ENCODE results near the gene COL6A3.

The COL6A3 gene

DNA sequence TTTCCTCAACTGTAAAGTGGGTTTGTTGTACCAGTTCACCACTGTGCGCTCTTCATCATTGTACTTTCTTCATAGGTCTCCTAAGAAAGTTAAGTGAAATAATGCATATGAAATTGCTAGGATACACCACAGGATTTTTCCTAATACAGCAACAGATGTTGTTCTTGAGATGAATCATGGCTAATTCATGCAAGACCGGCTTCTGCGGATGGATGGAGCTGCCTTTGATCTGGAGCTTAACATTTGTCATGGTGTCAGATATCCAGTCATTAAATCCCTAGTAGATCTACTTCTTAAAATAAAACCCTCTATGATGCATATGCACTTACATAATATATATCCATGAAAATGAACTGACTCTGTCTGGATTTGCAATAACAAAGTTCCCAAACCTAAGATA is 114.1 kb downstream of the COL6A3 start:
- Mint-ChIP-seq H3K4me1 (peaks cover 50% of the 10 kb centered on the region), H3K27ac (no peak overlapping the region), H3K9me3 (peaks cover 39% of the 10 kb centered on the region), H3K36me3 (ENCODE audit: low read depth) (peaks cover 21% of the 10 kb centered on the region), H3K27me3 (ENCODE audit: low read depth, poor library complexity) (peaks cover 3% of the 10 kb centered on the region), H3K4me3 (no peak overlapping the region)
- DNase-seq: no peak
- TF ChIP-seq, protein P1, sequence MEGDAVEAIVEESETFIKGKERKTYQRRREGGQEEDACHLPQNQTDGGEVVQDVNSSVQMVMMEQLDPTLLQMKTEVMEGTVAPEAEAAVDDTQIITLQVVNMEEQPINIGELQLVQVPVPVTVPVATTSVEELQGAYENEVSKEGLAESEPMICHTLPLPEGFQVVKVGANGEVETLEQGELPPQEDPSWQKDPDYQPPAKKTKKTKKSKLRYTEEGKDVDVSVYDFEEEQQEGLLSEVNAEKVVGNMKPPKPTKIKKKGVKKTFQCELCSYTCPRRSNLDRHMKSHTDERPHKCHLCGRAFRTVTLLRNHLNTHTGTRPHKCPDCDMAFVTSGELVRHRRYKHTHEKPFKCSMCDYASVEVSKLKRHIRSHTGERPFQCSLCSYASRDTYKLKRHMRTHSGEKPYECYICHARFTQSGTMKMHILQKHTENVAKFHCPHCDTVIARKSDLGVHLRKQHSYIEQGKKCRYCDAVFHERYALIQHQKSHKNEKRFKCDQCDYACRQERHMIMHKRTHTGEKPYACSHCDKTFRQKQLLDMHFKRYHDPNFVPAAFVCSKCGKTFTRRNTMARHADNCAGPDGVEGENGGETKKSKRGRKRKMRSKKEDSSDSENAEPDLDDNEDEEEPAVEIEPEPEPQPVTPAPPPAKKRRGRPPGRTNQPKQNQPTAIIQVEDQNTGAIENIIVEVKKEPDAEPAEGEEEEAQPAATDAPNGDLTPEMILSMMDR (IDR thresholded peaks at IDR 0.05): no peak

GRCh38 chr2:237298151-237299118 is 115.5 kb downstream of the COL6A3 start:
- TF ChIP-seq, protein P1 (IDR thresholded peaks at IDR 0.05): no peak
- peaks cover 3% of the 10 kb centered on the region for H3K27me3 Mint-ChIP-seq (ENCODE audit: low read depth, poor library complexity)
- DNase-seq: no peak
- H3K4me3 Mint-ChIP-seq: no peak overlapping the region
- H3K27ac Mint-ChIP-seq: no peak overlapping the region
- H3K9me3 Mint-ChIP-seq: peaks cover 24% of the 10 kb centered on the region
- H3K36me3 Mint-ChIP-seq (ENCODE audit: low read depth): peaks cover 13% of the 10 kb centered on the region
- peaks cover 56% of the 10 kb centered on the region for H3K4me1 Mint-ChIP-seq

GRCh38 chr2:237297421-237298150 is 116.4 kb downstream of the COL6A3 start:
- H3K4me3 Mint-ChIP-seq: no peak overlapping the region
- peaks cover 8% of the 10 kb centered on the region for H3K36me3 Mint-ChIP-seq (ENCODE audit: low read depth)
- no peak for DNase-seq
- H3K27ac Mint-ChIP-seq: peak overlapping the region; percentile 84
- peaks cover 19% of the 10 kb centered on the region for H3K9me3 Mint-ChIP-seq
- TF ChIP-seq, protein P1 (IDR thresholded peaks at IDR 0.05): no peak
- H3K4me1 Mint-ChIP-seq: peaks cover 56% of the 10 kb centered on the region
- peaks cover 3% of the 10 kb centered on the region for H3K27me3 Mint-ChIP-seq (ENCODE audit: low read depth, poor library complexity)

DNA sequence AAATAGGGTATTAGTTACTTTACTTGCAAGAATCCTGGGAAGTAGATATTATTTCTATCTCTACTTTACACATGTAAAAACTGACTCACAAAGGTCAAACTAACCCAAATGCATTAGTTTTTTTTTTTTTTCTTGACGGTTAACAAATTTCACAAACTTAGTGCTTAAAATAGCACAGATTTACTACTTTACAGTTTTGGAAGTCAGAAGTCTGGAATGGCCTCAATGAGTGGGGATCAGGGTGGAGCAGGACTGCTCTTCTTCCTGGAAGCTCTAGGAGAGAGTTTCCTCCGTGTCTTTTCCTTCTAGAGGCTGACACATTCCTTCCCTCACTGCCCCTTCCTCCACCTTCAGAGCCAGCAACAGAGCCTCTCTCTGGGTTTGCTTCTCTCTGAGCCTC is 117.2 kb downstream of the COL6A3 start:
- TF ChIP-seq, protein P1 (IDR thresholded peaks at IDR 0.05): no peak
- H3K4me1 Mint-ChIP-seq: peaks cover 56% of the 10 kb centered on the region
- peaks cover 11% of the 10 kb centered on the region for H3K9me3 Mint-ChIP-seq
- peaks cover 5% of the 10 kb centered on the region for H3K36me3 Mint-ChIP-seq (ENCODE audit: low read depth)
- peaks cover 3% of the 10 kb centered on the region for H3K27me3 Mint-ChIP-seq (ENCODE audit: low read depth, poor library complexity)
- no peak for DNase-seq
- H3K4me3 Mint-ChIP-seq: no peak overlapping the region
- peak overlapping the region; percentile 84 for H3K27ac Mint-ChIP-seq

DNA sequence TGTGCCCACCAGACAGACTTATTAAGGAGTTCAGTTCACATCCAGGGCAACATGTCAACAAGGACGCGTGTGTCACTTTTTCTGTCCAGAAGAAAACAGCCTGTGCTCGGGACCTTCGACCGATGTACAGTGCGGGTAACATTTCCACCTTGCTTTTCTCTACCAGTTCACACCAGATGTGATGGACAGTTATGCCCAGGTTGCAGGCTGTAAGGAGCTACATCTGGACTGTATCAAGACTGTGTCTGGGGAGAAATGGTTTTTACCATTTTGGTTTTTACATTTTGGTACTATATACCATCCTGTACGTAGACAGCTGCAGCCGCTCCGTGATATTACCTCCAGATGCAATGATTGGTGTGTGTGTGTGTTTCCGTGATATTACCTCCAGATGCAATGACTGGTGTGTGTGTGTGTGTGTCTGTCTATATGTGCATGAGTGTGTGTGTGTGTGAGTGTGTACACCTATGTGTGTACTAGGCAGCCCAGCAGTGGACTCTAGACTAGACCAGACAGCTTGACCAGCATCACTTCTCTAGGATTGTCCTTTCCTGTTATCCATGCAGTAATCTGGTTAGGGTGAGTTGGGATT is 118.0 kb downstream of the COL6A3 start:
- Mint-ChIP-seq H3K27ac (no peak overlapping the region), H3K4me3 (no peak overlapping the region), H3K9me3 (peaks cover 5% of the 10 kb centered on the region), H3K4me1 (peaks cover 64% of the 10 kb centered on the region), H3K27me3 (ENCODE audit: low read depth, poor library complexity) (peaks cover 3% of the 10 kb centered on the region), H3K36me3 (ENCODE audit: low read depth) (no peaks in the 10 kb centered on the region)
- TF ChIP-seq, protein P1 (IDR thresholded peaks at IDR 0.05): no peak
- no peak for DNase-seq
